ENCODE results near the gene ZSWIM4. TPM values are rescaled to one million over a fixed set of nuclear protein-coding genes. Genes with fewer than 3 reads are reported as not detected.

Gene ZSWIM4
- total and polyA plus RNA-seq, 10 of the 15 experiments (the other 5 are each of a cell fraction or from before 2014, with no cell fraction given) = 0.73 to 11.1 (median 1.8) TPM; not detected in 2

DNA sequence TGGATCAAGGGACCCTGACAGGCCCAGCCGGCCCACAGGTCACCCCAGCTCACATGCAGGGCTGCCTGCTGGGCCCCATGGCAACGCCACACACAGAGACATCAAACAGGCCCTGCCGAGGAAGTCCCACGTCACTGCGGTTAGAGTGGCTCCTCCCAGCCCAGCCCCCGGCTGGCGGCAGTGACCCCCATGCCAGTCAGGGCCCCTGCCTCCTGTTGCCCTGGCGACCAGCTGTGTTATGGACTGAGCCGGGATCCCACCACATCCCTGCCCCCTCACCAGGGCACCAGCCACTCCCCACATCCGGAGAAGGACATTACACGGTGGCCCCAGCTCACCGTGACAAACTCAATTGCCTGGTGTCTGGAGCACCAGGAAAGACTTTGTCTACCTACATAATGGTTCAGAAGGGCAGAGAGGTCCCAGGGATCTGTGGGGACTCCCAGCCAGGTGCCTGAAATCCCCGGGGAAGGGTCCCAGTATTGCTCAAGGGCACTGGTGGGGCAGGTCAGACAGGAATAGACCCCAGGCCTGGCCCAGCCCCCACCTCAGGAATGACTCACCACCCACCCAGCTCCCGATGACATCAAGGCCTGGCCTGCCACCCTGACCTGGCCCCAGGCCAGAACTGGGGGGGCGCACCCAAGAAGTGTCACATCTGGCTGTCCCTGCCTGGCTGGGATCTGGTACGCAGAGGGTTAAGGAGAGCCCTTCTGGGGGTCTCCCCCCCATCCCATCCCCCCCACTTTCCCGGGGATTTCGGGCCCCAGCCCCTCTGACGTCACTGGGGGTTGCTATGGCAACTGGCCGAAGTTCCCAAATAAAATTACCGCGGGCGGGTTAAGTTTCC is 51.5 kb downstream of the ZSWIM4 start (continued):
- TF ChIP-seq, protein P1, sequence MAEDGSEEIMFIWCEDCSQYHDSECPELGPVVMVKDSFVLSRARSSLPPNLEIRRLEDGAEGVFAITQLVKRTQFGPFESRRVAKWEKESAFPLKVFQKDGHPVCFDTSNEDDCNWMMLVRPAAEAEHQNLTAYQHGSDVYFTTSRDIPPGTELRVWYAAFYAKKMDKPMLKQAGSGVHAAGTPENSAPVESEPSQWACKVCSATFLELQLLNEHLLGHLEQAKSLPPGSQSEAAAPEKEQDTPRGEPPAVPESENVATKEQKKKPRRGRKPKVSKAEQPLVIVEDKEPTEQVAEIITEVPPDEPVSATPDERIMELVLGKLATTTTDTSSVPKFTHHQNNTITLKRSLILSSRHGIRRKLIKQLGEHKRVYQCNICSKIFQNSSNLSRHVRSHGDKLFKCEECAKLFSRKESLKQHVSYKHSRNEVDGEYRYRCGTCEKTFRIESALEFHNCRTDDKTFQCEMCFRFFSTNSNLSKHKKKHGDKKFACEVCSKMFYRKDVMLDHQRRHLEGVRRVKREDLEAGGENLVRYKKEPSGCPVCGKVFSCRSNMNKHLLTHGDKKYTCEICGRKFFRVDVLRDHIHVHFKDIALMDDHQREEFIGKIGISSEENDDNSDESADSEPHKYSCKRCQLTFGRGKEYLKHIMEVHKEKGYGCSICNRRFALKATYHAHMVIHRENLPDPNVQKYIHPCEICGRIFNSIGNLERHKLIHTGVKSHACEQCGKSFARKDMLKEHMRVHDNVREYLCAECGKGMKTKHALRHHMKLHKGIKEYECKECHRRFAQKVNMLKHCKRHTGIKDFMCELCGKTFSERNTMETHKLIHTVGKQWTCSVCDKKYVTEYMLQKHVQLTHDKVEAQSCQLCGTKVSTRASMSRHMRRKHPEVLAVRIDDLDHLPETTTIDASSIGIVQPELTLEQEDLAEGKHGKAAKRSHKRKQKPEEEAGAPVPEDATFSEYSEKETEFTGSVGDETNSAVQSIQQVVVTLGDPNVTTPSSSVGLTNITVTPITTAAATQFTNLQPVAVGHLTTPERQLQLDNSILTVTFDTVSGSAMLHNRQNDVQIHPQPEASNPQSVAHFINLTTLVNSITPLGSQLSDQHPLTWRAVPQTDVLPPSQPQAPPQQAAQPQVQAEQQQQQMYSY (CRISPR knock-in tag; IDR thresholded peaks at IDR 0.05) = no peak
- TF ChIP-seq HDAC2 (IDR thresholded peaks at IDR 0.05) (no peak), ZZZ3 (IDR thresholded peaks at IDR 0.05; ENCODE audit: control insufficient read depth, insufficient read length, low read depth) (no peak), SREBF1 (IDR thresholded peaks at IDR 0.05; ENCODE audit: low read length) (no peak), PAX8 (IDR thresholded peaks at IDR 0.05) (no peak), IKZF2 (IDR thresholded peaks at IDR 0.05) (peak; percentile 84 to 86), MYB (IDR thresholded peaks at IDR 0.05; ENCODE audit: borderline replicate concordance, low read depth, low read length) (0 out of 2 replicates have a peak, but pooled peaks have one; percentile 17), POU2F2 (IDR thresholded peaks at IDR 0.05; ENCODE audit: borderline replicate concordance, low read depth, low read length) (no peak; the same call in 2 of the 3 replicates), CBFB (IDR thresholded peaks at IDR 0.05; ENCODE audit: low read depth) (peak; percentile 87), CBX3 (IDR thresholded peaks at IDR 0.05; ENCODE audit: borderline replicate concordance, low read depth) (no peak), RAD51 (IDR thresholded peaks at IDR 0.05) (no peak), YY1 (IDR thresholded peaks at IDR 0.05; ENCODE audit: low read depth, low read length) (peak; percentile 77; the same call in 1 of the 2 replicates)
- TF ChIP-seq, protein P2, sequence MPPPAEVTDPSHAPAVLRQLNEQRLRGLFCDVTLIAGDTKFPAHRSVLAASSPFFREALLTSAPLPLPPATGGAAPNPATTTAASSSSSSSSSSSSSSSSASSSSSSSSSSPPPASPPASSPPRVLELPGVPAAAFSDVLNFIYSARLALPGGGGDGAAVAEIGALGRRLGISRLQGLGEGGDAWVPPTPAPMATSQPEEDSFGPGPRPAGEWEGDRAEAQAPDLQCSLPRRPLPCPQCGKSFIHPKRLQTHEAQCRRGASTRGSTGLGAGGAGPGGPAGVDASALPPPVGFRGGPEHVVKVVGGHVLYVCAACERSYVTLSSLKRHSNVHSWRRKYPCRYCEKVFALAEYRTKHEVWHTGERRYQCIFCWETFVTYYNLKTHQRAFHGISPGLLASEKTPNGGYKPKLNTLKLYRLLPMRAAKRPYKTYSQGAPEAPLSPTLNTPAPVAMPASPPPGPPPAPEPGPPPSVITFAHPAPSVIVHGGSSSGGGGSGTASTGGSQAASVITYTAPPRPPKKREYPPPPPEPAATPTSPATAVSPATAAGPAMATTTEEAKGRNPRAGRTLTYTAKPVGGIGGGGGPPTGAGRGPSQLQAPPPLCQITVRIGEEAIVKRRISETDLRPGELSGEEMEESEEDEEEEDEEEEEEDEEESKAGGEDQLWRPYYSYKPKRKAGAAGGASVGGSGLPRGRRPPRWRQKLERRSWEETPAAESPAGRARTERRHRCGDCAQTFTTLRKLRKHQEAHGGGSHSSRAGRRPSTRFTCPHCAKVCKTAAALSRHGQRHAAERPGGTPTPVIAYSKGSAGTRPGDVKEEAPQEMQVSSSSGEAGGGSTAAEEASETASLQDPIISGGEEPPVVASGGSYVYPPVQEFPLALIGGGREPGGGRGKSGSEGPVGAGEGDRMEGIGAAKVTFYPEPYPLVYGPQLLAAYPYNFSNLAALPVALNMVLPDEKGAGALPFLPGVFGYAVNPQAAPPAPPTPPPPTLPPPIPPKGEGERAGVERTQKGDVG (CRISPR knock-in tag; IDR thresholded peaks at IDR 0.05) = no peak
- TF ChIP-seq, protein P3, sequence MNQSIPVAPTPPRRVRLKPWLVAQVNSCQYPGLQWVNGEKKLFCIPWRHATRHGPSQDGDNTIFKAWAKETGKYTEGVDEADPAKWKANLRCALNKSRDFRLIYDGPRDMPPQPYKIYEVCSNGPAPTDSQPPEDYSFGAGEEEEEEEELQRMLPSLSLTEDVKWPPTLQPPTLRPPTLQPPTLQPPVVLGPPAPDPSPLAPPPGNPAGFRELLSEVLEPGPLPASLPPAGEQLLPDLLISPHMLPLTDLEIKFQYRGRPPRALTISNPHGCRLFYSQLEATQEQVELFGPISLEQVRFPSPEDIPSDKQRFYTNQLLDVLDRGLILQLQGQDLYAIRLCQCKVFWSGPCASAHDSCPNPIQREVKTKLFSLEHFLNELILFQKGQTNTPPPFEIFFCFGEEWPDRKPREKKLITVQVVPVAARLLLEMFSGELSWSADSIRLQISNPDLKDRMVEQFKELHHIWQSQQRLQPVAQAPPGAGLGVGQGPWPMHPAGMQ (IDR thresholded peaks at IDR 0.05; ENCODE audit: borderline replicate concordance) = no peak
- TF ChIP-seq, protein P4, sequence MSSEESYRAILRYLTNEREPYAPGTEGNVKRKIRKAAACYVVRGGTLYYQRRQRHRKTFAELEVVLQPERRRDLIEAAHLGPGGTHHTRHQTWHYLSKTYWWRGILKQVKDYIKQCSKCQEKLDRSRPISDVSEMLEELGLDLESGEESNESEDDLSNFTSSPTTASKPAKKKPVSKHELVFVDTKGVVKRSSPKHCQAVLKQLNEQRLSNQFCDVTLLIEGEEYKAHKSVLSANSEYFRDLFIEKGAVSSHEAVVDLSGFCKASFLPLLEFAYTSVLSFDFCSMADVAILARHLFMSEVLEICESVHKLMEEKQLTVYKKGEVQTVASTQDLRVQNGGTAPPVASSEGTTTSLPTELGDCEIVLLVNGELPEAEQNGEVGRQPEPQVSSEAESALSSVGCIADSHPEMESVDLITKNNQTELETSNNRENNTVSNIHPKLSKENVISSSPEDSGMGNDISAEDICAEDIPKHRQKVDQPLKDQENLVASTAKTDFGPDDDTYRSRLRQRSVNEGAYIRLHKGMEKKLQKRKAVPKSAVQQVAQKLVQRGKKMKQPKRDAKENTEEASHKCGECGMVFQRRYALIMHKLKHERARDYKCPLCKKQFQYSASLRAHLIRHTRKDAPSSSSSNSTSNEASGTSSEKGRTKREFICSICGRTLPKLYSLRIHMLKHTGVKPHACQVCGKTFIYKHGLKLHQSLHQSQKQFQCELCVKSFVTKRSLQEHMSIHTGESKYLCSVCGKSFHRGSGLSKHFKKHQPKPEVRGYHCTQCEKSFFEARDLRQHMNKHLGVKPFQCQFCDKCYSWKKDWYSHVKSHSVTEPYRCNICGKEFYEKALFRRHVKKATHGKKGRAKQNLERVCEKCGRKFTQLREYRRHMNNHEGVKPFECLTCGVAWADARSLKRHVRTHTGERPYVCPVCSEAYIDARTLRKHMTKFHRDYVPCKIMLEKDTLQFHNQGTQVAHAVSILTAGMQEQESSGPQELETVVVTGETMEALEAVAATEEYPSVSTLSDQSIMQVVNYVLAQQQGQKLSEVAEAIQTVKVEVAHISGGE (CRISPR knock-in tag; IDR thresholded peaks at IDR 0.05) = no peak
- TF ChIP-seq, protein P5, sequence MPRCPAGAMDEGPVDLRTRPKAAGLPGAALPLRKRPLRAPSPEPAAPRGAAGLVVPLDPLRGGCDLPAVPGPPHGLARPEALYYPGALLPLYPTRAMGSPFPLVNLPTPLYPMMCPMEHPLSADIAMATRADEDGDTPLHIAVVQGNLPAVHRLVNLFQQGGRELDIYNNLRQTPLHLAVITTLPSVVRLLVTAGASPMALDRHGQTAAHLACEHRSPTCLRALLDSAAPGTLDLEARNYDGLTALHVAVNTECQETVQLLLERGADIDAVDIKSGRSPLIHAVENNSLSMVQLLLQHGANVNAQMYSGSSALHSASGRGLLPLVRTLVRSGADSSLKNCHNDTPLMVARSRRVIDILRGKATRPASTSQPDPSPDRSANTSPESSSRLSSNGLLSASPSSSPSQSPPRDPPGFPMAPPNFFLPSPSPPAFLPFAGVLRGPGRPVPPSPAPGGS (IDR thresholded peaks at IDR 0.05; ENCODE audit: borderline replicate concordance, insufficient read depth, low read depth, low read length, poor library complexity, severe bottlenecking) = peak; percentile 20

Data from GM12878 (cell line).